Mucosa of rectum (tissue), 2 donors: ENCODE measurements around the gene TRIP10.
"Not testable (repeated sequence)": the region's sequence is repeated elsewhere in the genome, so short reads cannot be mapped to it uniquely, and the experiment has no call there.

Experiments
- H3K27ac ChIP-seq, 2 donors: one replicate each; pipeline ENCODE4 v1.7.0; 2013; ENCODE audit warnings: inconsistent platforms in 2 of 2, low read depth in 2 of 2, low read length in 2 of 2
- H3K27me3 ChIP-seq, 2 donors: one replicate each; pipeline ENCODE4 v1.7.0; 2013; ENCODE audit warnings: low read length in 2 of 2; ENCODE audit not compliant: control insufficient read depth in 2 of 2, insufficient read depth in 2 of 2
- H3K36me3 ChIP-seq, 2 donors: one replicate each; pipeline ENCODE4 v1.7.0; 2013; ENCODE audit warnings: low read length in 2 of 2; ENCODE audit not compliant: control insufficient read depth in 2 of 2, insufficient read depth in 2 of 2
- H3K4me1 ChIP-seq, 2 donors: one replicate each; pipeline ENCODE4 v1.7.0; 2013; ENCODE audit warnings: low read length in 2 of 2, mild to moderate bottlenecking in 1 of 2; ENCODE audit not compliant: control insufficient read depth in 2 of 2, insufficient read depth in 2 of 2
- H3K4me3 ChIP-seq, 2 donors: one replicate each; pipeline ENCODE4 v1.7.0; 2013; ENCODE audit warnings: low read length in 2 of 2
- H3K9ac ChIP-seq, 2 donors: one replicate each; pipeline ENCODE4 v1.7.0; 2013; ENCODE audit warnings: low read length in 2 of 2, low read depth in 1 of 2, mild to moderate bottlenecking in 1 of 2
- H3K9me3 ChIP-seq, 2 donors: one replicate each; pipeline ENCODE4 v1.7.0; 2013; ENCODE audit warnings: low read length in 2 of 2; ENCODE audit not compliant: control insufficient read depth in 2 of 2
- donor health status: healthy.
- donor health status: Normal muscosa, but diverticular disease.

The TRIP10 gene

GRCh38 chr19:6752256-6753177 lies 13.0 kb downstream of the TRIP10 start:
- H3K4me1 ChIP-seq, result peaks cover 15 to 18% of the 10 kb centered on the region in 2 donors
- H3K27me3 ChIP-seq, result no peaks in the 10 kb centered on the region
- H3K9me3 ChIP-seq, result no peaks in the 10 kb centered on the region
- H3K9ac ChIP-seq, result peak overlapping the region; percentile 70 to 88
- H3K4me3 ChIP-seq, result peak overlapping the region; percentile 63 to 69
- peaks cover 25 to 37% of the 10 kb centered on the region in 2 donors for H3K36me3 ChIP-seq
- peak overlapping the region; percentile 97 to 99 for H3K27ac ChIP-seq

GRCh38 chr19:6753178-6754031 lies 13.9 kb downstream of the TRIP10 start:
- H3K36me3 ChIP-seq, result peaks cover 21 to 31% of the 10 kb centered on the region in 2 donors
- no peaks in the 10 kb centered on the region for H3K9me3 ChIP-seq
- H3K27ac ChIP-seq, result peak overlapping the region; percentile 97 to 99
- H3K27me3 ChIP-seq, result no peaks in the 10 kb centered on the region
- peaks cover 15 to 18% of the 10 kb centered on the region in 2 donors for H3K4me1 ChIP-seq
- H3K9ac ChIP-seq, result peak overlapping the region; percentile 72 to 88
- peak overlapping the region; percentile 63 to 69 for H3K4me3 ChIP-seq

- H3K4me1 ChIP-seq, result peaks cover 15 to 18% of the 10 kb centered on the region in 2 donors
- peak overlapping the region; percentile 97 to 99 for H3K27ac ChIP-seq
- H3K9ac ChIP-seq, result peak overlapping the region in 1 of 2 donors; percentile 88
- peak overlapping the region in 1 of 2 donors; percentile 69 for H3K4me3 ChIP-seq
- H3K36me3 ChIP-seq, result peaks cover 23 to 35% of the 10 kb centered on the region in 2 donors
- H3K9me3 ChIP-seq, result no peaks in the 10 kb centered on the region
- H3K27me3 ChIP-seq, result no peaks in the 10 kb centered on the region
Measured at GRCh38 chr19:6754136-6754535, 14.7 kb downstream of the TRIP10 start.

GRCh38 chr19:6754653-6755463 lies 15.4 kb downstream of the TRIP10 start:
- Histone ChIP-seq H3K9ac (no peak overlapping the region), H3K27me3 (no peaks in the 10 kb centered on the region), H3K4me3 (no peak overlapping the region), H3K9me3 (no peaks in the 10 kb centered on the region), H3K27ac (no peak overlapping the region), H3K4me1 (peaks cover 15 to 18% of the 10 kb centered on the region in 2 donors), H3K36me3 (peaks cover 24 to 36% of the 10 kb centered on the region in 2 donors)

GRCh38 chr19:6760606-6761005 lies 21.1 kb downstream of the TRIP10 start:
- Histone ChIP-seq H3K27me3 (no peaks in the 10 kb centered on the region), H3K9me3 (no peaks in the 10 kb centered on the region), H3K9ac (no peak overlapping the region), H3K27ac (no peak overlapping the region), H3K4me1 (peaks cover 0 to 3% of the 10 kb centered on the region in 2 donors), H3K4me3 (no peak overlapping the region), H3K36me3 (peaks cover 21 to 22% of the 10 kb centered on the region in 2 donors)

GRCh38 chr19:6761053-6761676 lies 21.7 kb downstream of the TRIP10 start:
- H3K9me3 ChIP-seq, result no peaks in the 10 kb centered on the region
- peaks cover 2 to 9% of the 10 kb centered on the region in 2 donors for H3K4me1 ChIP-seq
- H3K27ac ChIP-seq, result no peak overlapping the region
- peaks cover 21 to 22% of the 10 kb centered on the region in 2 donors for H3K36me3 ChIP-seq
- no peaks in the 10 kb centered on the region for H3K27me3 ChIP-seq
- no peak overlapping the region for H3K4me3 ChIP-seq
- H3K9ac ChIP-seq, result no peak overlapping the region

- H3K27me3 ChIP-seq, H3K27ac ChIP-seq, H3K9ac ChIP-seq, H3K9me3 ChIP-seq, H3K4me3 ChIP-seq: not testable (repeated sequence)
- H3K4me1 ChIP-seq, result peaks cover 11 to 19% of the 10 kb centered on the region in 2 donors
- H3K36me3 ChIP-seq, result peaks cover 21 to 22% of the 10 kb centered on the region in 2 donors
Measured at GRCh38 chr19:6762253-6762797, 22.8 kb downstream of the TRIP10 start.

GRCh38 chr19:6765738-6766356 lies 26.4 kb downstream of the TRIP10 start:
- H3K9me3 ChIP-seq, result no peaks in the 10 kb centered on the region
- peaks cover 0 to 3% of the 10 kb centered on the region in 2 donors for H3K27me3 ChIP-seq
- H3K27ac ChIP-seq, result peak overlapping the region; percentile 99
- H3K4me3 ChIP-seq, result peak overlapping the region; percentile 80 to 88
- H3K36me3 ChIP-seq, result peaks cover 5 to 8% of the 10 kb centered on the region in 2 donors
- peaks cover 17 to 25% of the 10 kb centered on the region in 2 donors for H3K4me1 ChIP-seq
- peak overlapping the region; percentile 86 to 97 for H3K9ac ChIP-seq
